ENCODE results near the gene HMCN2.

Gene HMCN2

DNA sequence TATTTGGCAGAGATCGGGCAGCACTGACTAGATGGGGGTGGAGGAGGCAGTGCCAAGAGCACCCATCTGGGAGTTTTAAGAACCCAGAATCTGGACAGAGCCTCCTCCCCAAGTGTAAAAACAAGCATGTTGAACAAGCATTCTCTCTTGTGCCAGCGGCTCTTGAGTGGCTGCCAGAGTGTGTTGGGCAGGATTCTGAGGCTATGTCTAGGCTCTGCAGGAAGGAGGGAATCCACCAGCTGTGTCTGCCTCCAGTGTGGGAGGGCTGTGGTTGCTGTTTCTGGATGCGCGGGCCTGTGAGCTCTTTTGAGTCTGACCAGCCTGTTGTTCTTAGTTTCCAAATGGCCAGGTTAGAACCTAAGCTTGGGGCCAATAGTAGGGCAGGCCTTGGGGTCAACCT lies 39.8 kb downstream of the HMCN2 start:
- in situ Hi-C loops (cut with MboI; ENCODE audit: low sequenced_read_pairs) = no loop called here
- Histone ChIP-seq H3K4me1 (no peaks in the 10 kb centered on the region), H3K36me3 (replicated peaks) (no peaks in the 10 kb centered on the region), H3K4me3 (no peak overlapping the region), H3K9me3 (no peaks in the 10 kb centered on the region), H3K27me3 (ENCODE audit: low read depth) (peaks cover 6% of the 10 kb centered on the region; the same call in 1 of the 2 replicates)
- no peak for DNase-seq (ENCODE audit: low spot score in 2 of 2)

DNA sequence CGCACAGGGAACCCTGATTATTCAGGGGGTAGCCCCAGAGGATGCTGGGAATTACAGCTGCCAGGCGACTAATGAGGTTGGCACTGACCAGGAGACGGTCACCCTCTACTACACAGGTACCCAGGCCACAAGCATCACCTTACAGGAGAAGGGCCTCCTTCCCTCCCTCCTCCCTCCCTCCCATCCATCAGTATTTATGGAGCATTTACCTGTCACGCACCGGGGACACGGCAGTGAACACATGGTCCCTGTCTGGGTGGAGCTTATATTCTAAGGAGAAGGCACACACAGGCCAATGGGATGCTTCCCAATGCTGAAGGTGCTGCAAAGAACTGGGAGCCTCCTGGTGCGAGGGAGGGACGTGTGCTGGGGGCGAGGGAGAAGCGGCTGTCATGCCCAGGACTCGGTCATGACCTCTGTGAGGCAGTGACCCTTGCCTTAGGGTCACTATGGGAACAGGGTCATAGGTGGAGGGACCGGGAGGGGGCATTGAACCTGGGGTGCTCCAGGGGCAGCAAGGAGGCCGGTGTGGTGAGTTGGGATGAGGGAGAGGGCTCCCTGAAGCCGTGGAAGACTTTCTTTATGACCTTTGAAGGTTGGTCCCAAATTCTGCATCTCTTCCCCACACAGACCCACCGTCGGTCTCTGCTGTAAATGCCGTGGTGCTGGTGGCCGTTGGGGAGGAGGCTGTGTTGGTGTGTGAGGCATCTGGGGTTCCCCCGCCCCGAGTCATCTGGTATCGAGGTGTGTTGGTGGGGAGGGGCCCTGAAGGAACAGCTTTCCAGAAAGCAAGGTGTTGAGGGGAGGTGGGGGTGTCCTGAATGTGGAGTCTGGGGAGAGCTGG lies 41.5 kb downstream of the HMCN2 start:
- Histone ChIP-seq H3K36me3 (replicated peaks) (no peaks in the 10 kb centered on the region), H3K4me1 (no peaks in the 10 kb centered on the region), H3K27me3 (ENCODE audit: low read depth) (peaks cover 6% of the 10 kb centered on the region; the same call in 1 of the 2 replicates), H3K4me3 (no peak overlapping the region), H3K9me3 (no peaks in the 10 kb centered on the region)
- in situ Hi-C loops (cut with MboI; ENCODE audit: low sequenced_read_pairs) = no loop called here
- DNase-seq (ENCODE audit: low spot score in 2 of 2) = no peak

DNA sequence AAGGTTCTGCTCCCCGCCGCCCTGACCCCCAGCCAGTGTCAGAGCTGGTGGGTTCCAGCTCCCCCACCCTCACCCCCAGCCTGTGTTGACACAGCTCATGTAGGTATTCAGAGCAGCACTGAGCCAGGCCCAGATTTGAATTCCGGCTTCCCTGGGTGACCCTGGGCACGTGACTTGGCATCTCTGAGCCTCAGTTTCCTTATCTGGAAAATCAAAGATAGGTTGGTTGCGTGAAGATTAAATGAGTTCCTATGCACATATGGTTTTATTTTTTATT lies 42.0 kb downstream of the HMCN2 start:
- in situ Hi-C loops (cut with MboI; ENCODE audit: low sequenced_read_pairs) = no loop called here

DNA sequence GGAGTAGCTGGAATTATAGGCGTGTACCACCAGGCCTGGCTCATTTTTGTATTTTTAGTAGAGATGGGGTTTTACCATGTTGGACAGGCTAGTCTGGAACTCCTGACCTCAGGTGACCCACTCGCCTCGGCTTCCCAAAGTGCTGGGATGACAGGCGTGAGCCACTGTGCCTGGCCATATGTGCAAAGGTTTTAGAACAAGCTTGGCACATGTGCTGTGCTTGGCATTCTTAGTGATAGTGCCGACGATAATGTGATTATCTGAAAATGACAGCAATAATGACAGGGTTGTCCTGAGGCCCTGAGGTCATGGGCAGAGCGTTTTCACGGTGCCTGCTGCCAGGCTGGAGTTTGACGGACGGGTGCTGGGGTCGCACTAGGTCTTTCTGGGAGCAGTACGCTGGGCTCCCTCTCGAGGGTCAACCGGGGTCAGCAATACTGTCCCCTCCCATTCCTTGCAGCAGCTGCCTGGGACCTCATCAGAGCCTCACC lies 42.6 kb downstream of the HMCN2 start:
- in situ Hi-C loops (cut with MboI; ENCODE audit: low sequenced_read_pairs) = no loop called here
- Histone ChIP-seq H3K36me3 (replicated peaks) (no peaks in the 10 kb centered on the region), H3K4me1 (no peaks in the 10 kb centered on the region), H3K4me3 (no peak overlapping the region), H3K27me3 (ENCODE audit: low read depth) (peaks cover 6% of the 10 kb centered on the region; the same call in 1 of the 2 replicates), H3K9me3 (no peaks in the 10 kb centered on the region)
- no peak for DNase-seq (ENCODE audit: low spot score in 2 of 2)

More for the DNA sequence above, 42.0 kb downstream of the HMCN2 start:
- Histone ChIP-seq H3K27me3 (ENCODE audit: low read depth) (peaks cover 6% of the 10 kb centered on the region; the same call in 1 of the 2 replicates), H3K4me3 (no peak overlapping the region), H3K36me3 (replicated peaks) (no peaks in the 10 kb centered on the region), H3K4me1 (no peaks in the 10 kb centered on the region), H3K9me3 (no peaks in the 10 kb centered on the region)
- DNase-seq (ENCODE audit: low spot score in 2 of 2) = no peak

DNA sequence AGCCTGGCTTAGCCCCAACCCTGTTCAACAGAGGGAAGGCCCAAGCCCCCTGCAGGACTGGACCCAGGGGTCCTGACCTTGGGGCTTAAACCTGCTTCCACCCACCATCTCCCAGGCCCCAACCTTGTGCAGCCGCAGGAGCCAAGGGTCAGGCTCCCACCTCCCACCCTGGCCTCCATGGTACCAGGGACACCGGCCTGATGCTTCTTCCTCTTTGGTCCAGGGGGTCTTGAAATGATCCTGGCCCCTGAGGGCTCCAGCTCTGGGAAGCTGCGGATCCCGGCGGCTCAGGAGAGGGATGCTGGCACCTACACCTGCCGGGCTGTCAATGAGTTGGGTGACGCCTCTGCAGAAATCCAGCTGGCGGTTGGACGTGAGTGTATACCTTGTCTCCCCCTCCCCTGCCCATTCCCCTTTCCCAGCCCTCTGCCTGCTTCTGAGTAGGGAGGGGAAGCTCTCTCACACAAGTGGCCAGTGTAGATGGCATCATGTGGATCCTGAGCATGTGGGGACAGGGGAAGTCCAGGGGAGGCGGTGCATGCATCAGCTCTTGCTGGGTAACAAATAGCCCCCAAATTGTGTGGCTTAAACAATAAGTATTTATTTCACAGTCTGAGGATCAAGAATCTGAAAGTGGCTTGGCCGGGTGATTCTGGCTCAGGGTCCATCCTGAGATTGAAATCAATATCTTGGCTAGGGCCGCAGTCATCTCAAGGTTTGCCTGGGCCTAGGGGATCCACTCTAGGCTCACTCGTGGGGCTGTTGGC lies 44.3 kb downstream of the HMCN2 start:
- Histone ChIP-seq H3K9me3 (no peaks in the 10 kb centered on the region), H3K4me3 (no peak overlapping the region), H3K27me3 (ENCODE audit: low read depth) (no peaks in the 10 kb centered on the region), H3K4me1 (no peaks in the 10 kb centered on the region), H3K36me3 (replicated peaks) (no peaks in the 10 kb centered on the region)
- in situ Hi-C loops (cut with MboI; ENCODE audit: low sequenced_read_pairs) = no loop called here
- DNase-seq (ENCODE audit: low spot score in 2 of 2) = no peak

DNA sequence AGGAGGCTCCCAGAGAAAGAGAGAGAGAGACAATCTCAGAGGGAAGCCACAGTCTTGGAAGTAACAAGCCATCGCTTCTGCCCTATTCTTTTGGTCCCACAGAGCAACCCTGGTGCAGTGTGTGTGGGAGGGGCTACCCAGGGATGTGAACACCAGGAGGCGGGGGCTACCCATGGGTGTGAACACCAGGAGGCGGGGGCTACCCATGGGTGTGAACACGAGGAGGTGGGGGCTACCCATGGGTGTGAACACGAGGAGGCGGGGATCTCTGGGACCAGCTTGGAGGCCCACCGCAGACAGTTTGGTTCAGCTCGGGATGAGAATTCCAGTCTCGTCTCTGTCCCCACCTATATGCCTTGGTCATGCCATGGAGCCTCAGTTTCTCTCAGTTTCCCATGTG lies 44.9 kb downstream of the HMCN2 start:
- DNase-seq (ENCODE audit: low spot score in 2 of 2) = no peak
- no peaks in the 10 kb centered on the region for H3K4me1 ChIP-seq
- no peaks in the 10 kb centered on the region for H3K27me3 ChIP-seq (ENCODE audit: low read depth)
- no peak overlapping the region for H3K4me3 ChIP-seq
- H3K36me3 ChIP-seq (replicated peaks) = no peaks in the 10 kb centered on the region
- in situ Hi-C loops (cut with MboI; ENCODE audit: low sequenced_read_pairs) = no loop called here
- no peaks in the 10 kb centered on the region for H3K9me3 ChIP-seq

DNA sequence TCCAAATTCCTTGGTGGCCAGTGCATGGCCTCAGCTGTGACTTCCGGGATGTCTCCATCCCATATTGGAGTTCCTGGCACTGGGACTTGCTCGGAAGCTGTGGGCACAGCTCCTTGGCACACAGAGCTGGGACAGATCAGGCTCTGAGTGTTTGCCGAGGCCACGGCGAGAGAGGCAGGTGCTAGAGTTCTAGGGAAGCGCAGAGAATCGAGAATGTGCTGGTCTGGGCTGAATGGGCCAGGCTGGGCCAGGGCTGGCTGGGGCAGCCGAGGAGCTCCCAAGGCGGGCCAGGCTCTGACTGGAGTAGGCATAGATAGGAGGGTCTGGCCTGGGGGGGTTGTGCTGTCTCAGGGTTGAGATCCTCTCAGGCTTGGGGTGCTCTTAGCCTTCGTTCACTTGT lies 45.4 kb downstream of the HMCN2 start:
- Histone ChIP-seq H3K36me3 (replicated peaks) (no peaks in the 10 kb centered on the region), H3K4me3 (no peak overlapping the region), H3K27me3 (ENCODE audit: low read depth) (no peaks in the 10 kb centered on the region), H3K9me3 (no peaks in the 10 kb centered on the region), H3K4me1 (no peaks in the 10 kb centered on the region)
- no peak for DNase-seq (ENCODE audit: low spot score in 2 of 2)
- in situ Hi-C loops (cut with MboI; ENCODE audit: low sequenced_read_pairs) = no loop called here

DNA sequence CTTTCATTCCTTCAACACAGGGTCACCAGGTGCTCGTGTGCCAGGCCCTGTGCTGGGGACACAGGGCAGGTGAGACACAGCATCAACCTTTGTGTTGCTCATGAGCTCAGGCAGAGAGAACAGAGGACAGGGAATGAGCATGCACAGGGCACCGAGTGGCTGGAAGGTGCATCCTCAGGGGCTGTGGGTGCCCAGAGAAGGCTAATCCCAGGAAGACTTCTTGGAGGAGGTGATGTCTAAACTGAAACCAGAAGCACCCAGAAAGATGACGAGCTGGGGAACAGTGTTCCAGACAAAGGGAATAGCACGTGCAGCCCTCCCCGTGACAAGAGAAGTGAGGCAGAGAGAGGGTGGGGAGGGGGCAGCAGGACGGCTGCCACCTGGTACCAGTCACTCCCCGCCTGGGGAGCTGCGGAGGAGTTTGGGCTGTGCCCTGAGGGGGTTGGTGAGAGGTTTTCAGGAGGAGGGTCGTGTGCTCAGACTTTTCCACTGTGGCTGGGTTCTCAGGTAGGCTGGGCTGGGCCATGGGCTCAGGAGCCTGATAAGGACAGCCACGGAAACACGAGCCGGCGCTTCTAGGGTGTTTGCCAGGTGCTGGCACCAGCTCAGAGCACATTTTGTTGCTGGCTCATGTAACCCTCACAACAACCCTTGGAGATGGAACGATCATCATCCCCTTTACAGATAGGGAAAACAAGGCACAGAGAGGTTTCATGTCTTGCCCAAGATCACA lies 46.0 kb downstream of the HMCN2 start:
- Histone ChIP-seq H3K9me3 (no peaks in the 10 kb centered on the region), H3K4me1 (no peaks in the 10 kb centered on the region), H3K36me3 (replicated peaks) (no peaks in the 10 kb centered on the region), H3K27me3 (ENCODE audit: low read depth) (no peaks in the 10 kb centered on the region), H3K4me3 (no peak overlapping the region)
- no peak for DNase-seq (ENCODE audit: low spot score in 2 of 2)
- in situ Hi-C loops (cut with MboI; ENCODE audit: low sequenced_read_pairs) = no loop called here

DNA sequence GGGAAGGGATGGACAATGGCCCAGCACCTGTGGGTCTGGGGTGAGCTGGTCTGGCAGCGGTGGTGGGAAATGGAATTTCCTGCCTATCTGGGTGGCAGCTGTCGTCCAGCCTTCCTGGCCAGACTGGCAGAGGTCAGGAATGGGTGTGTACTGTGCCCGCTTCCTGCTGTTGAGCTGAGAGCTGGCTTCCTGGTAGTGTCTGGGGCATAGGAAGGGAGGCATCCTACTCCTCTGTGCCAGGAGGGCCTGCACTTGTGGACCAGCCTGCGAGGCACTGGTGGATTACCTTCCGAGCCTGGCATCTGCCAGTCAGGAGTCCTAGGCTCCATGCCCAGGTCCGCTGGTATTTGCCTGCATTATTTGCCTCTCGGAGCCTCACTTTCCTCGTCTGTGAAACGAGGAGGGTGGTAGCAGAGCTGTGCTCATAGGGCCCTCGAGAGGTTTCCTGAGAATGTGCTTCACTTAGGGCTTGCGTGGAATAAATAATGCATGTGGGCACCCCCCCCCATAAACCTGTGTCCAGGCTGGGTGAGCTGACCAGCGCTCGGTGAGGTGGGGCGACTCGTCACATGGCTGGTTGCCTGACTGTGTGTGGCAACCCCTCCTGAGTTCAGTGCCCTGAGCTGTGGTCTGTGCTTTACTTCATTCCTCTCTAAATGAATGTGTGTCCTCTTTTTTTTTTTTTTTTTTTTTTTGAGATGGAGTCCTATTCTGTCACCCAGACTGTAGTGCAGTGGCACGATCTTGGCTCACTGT lies 47.7 kb downstream of the HMCN2 start:
- in situ Hi-C loops (cut with MboI; ENCODE audit: low sequenced_read_pairs) = no loop called here
- H3K9me3 ChIP-seq = no peaks in the 10 kb centered on the region
- no peaks in the 10 kb centered on the region; the same call in 1 of the 2 replicates for H3K27me3 ChIP-seq (ENCODE audit: low read depth)
- H3K4me3 ChIP-seq = no peak overlapping the region
- H3K36me3 ChIP-seq (replicated peaks) = no peaks in the 10 kb centered on the region
- H3K4me1 ChIP-seq = no peaks in the 10 kb centered on the region
- DNase-seq (ENCODE audit: low spot score in 2 of 2) = no peak

DNA sequence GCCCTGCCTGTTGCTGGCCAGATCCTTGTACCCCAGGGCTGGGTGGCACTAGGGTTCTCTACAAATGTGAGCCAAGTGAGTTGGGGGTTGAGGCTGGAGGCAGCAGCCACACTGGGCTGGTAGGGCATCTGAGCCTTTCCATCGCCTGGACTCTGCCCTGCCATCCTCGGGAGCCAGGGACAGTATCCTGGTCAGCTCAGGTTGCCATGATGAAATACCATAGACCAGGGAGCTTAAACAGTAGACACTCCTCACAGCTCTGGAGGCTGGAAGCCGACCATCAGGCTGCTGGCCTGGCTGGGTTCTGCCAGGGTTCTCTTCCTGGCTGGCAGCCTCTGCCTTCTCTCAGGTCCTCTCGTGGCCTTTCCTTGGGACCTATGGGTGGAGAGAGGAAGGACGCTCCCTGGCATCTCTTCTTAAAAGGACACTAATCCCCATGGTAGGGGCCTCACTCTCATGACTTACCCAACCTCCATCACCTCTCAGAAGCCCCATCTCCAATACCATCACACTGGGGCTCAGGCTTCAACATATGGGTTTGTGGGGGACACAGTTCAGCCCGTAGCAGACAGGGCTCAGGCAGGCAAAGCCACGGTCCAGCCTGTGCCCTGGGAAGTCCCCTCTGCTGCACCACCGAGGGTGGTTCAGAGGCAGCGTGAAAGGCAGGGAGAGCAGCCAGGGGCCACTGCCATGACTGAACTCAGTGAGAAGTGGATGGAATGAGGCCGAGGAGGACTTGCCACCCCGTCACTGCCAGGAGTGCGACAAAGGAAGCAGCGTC lies 50.1 kb downstream of the HMCN2 start:
- Histone ChIP-seq H3K4me3 (no peak overlapping the region), H3K4me1 (no peaks in the 10 kb centered on the region), H3K9me3 (no peaks in the 10 kb centered on the region), H3K36me3 (replicated peaks) (no peaks in the 10 kb centered on the region), H3K27me3 (ENCODE audit: low read depth) (peaks cover 5% of the 10 kb centered on the region)
- in situ Hi-C loops (cut with MboI; ENCODE audit: low sequenced_read_pairs) = no loop called here
- no peak for DNase-seq (ENCODE audit: low spot score in 2 of 2)

DNA sequence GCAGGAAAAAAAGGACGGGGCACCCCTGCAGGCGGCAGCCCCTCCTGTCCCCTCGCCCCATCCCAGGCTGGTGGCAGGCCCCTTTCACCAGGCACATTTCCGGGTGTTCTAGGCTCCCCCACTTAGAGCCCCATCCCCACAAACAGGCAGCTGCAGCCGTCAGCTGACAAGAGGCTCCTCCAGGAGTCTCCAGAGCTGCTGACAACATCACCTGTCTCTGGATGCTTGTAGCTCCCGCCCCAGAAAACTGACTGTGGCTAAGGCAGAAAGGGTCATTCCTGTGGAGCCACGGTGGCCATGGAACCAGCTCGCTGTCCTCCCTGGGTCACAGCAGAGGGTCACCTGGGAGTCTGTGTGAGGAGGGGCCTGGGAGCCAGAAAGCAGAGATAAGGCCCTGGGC lies 50.9 kb downstream of the HMCN2 start:
- peaks cover 12% of the 10 kb centered on the region for H3K27me3 ChIP-seq (ENCODE audit: low read depth)
- in situ Hi-C loops (cut with MboI; ENCODE audit: low sequenced_read_pairs) = no loop called here

DNA sequence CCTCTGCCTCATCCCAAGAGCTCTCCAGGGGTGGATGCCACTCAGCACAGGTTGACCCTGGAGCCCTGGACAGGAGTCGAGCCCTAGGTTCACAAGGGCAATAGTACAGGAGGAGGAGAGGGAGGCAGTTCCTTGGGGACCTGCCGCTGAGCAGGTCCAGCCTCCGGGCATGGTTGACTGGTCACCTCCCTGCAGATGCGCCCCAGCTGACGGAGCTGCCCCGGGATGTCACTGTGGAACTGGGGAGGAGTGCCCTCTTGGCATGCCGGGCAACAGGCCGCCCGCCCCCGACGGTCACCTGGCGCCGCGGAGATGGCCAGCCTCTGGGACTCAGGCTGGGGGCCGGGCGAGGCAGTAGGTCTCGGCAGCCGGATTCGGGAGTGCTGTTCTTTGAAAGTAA lies 53.7 kb downstream of the HMCN2 start:
- DNase-seq (ENCODE audit: low spot score in 2 of 2) = no peak
- in situ Hi-C loops (cut with MboI; ENCODE audit: low sequenced_read_pairs) = no loop called here
- no peak overlapping the region for H3K4me3 ChIP-seq
- no peaks in the 10 kb centered on the region for H3K36me3 ChIP-seq (replicated peaks)
- peaks cover 37% of the 10 kb centered on the region for H3K27me3 ChIP-seq (ENCODE audit: low read depth)
- H3K4me1 ChIP-seq = no peaks in the 10 kb centered on the region
- H3K9me3 ChIP-seq = no peaks in the 10 kb centered on the region

More for the DNA sequence above, 50.9 kb downstream of the HMCN2 start:
- H3K4me3 ChIP-seq = no peak overlapping the region
- H3K4me1 ChIP-seq = no peaks in the 10 kb centered on the region
- H3K36me3 ChIP-seq (replicated peaks) = no peaks in the 10 kb centered on the region
- DNase-seq (ENCODE audit: low spot score in 2 of 2) = no peak
- no peaks in the 10 kb centered on the region for H3K9me3 ChIP-seq
